NCI-H2029 treated with DMSO at 0.1 percent for 48 hours (cell line): ENCODE measurements around the gene GCNT2.
A peak's percentile ranks its signal among the peaks of the same experiment; 100 is the strongest.
"Not testable (repeated sequence)": the region's sequence is repeated elsewhere in the genome, so short reads cannot be mapped to it uniquely, and the experiment has no call there.

Experiments used
- DNase-seq: peaks from one replicate; lab custom pipeline; 2025; lab: John Stamatoyannopoulos, UW

Gene GCNT2

DNA sequence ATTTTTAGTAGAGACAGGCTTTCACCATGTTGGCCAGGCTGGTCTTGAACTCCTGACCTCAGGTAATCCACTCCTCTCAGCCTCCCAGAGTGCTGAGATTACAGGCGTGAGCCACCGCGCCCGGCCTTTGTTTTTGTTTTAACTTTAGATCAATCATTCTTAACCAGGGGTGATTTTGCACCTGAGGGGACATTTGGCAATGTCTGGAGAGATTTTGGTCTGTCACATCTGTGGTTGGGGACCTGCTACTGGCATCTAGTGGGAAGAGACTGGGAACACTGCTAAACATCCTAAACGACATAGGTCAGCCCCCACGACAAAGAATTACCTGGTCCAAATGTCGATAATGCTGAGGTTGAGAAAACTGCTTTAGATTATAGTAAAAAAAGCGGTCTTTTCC is 91.0 kb downstream of the GCNT2 start:
- no peak for DNase-seq

DNA sequence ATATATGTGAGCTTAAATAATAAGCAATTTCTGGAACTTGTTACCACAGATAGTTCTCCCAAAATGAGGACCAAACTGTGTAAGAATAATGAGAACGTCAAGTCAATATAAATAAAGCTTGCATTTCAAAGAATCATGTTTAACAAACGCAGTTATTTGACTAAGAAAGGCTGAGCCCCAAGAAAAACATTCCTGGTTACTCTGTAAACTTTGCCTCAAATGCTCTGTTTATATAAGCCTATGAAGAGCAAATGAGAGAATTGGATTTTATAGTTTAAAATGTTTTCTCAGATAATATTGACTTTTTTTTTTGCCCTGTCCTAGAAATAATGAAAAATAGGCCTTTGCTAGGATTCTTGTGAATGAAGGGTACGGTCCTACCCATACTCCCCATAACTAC is 91.9 kb downstream of the GCNT2 start:
- no peak for DNase-seq

DNA sequence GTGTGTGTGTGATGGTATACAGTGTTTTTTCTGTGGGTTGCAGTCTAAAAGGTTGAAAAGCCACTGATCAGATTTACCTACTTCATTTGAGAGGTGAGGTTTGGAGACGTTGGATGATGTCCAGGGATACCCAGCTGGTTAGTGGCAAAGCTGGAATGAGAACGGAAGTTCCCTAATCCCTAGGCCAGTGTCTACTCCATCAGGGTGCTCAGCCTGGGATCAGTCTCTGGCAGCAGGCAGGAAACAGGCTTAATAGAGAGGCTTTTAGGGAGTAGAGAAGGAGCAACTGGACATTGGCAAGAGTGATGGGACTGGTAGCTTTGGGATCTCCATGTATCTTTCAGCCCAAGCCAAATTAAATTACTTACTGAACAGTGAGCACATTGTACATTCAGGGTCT is 92.6 kb downstream of the GCNT2 start:
- DNase-seq = peak; percentile 35

DNA sequence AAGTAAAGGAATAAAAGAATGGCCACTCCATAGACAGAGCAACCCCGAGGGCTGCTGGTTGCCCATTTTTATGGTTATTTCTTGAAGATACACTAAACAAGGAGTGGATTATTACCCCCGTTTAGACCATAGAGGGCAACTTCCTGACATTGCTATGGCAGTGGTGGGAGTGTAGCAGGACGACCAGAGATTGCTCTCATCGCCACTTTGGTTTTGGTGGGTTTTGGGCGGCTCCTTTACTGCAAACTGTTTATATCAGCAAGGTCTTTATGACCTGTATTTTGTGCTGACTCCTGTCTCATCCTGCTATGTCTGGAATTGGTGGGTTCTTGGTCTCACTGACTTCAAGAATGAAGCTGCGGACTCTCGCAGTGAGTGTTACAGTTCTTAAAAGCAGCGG is 94.5 kb downstream of the GCNT2 start:
- no peak for DNase-seq

DNA sequence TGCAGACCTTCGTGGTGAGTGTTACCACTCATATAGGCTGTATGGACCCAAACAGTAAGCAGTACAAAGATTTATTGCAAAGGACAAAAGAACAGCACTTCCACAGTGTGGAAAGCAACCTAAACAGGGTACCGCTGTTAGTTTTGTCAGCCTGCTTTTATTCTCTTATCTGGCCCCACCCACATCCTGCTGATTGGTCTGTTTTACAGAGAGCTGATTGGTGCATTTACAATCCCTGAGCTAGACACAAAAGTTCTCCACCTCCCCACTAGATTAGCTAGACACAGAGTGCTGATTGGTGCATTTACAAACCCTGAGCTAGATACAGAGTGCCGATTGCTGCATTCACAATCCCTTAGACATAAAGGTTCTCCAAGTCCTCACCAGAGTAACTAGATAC is 95.1 kb downstream of the GCNT2 start:
- DNase-seq = not testable (repeated sequence)

DNA sequence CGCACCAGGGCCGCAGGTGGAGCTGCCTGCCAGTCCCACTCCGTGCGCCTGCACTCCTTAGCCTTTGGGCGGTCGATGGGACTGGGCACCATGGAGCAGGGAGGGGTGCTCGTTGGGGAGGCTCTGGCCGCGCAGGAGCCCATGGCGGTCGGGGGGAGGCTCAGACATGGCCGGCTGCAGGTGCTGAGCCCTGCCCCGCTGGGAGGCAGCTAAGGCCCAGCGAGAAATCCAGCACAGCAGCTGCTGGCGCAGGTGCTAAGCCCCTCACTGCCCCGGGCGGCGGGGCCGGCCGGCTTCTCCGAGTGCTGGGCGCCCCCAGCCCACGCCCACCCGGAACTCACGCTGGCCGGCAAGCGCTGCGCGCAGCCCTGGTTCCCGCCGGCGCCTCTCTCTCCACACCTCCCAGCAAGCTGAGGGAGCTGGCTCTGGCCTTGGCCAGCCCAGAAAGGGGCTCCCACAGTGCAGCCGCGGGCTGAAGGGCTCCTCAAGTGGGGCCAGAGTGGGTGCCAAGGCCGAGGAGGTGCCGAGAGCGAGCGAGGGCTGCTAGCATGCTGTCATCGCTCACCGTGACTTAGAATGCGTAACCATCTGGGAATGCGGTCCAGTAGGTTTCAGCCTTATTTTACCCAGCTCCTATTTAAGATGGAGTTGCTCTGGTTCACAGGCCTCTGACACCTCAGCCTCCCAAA is 96.0 kb downstream of the GCNT2 start:
- no peak for DNase-seq

DNA sequence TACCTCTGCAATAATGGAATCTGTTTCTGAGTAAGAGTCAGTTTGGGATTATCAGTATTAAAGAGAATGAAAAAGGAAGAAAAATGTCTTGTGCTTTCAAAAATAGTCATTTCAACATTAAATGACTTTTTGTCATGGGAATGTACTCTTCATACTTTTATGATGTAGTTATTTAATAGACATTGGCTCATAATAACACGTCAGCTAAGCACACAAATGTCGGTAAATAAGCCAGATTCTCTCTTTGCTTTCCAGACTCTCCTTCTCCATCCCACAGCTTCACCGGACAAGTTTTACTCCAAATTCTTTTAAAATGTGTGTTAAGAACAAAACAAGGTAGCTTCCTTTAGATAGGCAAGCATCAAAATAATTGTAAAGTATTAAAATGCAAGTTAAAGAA is 97.3 kb downstream of the GCNT2 start:
- DNase-seq = no peak

DNA sequence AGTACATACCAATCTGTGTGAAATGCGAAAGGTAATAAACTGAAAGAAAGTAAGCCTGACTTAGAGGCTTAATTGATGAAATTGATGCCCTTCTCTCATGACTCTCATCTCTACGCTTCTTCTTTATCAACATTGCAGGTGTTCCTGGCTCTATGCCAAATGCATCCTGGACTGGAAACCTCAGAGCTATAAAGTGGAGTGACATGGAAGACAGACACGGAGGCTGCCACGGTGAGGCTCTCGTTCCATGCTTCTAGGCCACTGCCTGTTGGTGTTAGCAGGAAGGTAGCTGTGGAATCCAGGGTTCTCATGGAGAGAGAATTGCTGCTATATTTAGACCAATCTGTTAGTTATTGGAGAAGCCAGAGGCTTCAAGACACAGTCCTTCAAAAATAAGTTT is 100.1 kb downstream of the GCNT2 start:
- DNase-seq = peak; percentile 39

DNA sequence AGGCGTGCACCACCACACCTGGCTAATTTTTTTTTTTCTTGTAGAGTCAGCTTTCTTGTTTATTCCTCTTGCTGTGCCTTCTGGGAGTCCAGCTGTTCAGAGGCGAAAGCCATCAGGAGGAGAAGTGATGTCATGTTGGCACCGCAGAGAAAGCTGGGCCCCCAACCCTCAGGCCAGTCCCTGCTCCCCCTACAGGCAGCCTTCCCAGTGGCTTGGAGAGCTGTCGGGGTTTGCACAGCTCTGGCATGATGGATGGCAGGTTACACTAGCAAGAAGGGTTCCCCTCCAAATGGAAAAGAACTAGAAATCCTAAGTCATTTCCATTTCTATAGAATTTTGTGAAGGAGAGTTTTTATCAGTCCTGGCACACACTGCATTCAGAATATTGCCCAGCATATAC is 100.7 kb downstream of the GCNT2 start:
- no peak for DNase-seq

DNA sequence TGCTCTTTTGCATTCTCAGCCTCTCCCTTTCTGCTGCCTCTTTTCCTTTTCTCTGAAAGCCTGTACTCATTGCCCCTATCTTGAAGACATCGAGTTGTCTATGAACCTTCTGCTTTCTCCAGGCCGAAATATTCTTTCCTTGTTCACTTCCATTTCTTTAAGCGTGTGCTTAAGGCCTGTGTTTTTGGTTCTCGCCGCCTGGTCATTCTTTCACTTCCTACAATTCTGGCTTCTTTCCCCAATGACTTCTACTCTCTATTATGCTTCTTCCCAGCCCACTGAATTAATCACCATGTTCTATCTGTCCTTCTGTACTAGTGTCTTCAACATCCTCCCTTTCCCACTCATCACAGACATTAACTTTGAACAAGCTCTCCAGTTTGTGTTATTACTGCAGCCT is 103.7 kb downstream of the GCNT2 start:
- no peak for DNase-seq

DNA sequence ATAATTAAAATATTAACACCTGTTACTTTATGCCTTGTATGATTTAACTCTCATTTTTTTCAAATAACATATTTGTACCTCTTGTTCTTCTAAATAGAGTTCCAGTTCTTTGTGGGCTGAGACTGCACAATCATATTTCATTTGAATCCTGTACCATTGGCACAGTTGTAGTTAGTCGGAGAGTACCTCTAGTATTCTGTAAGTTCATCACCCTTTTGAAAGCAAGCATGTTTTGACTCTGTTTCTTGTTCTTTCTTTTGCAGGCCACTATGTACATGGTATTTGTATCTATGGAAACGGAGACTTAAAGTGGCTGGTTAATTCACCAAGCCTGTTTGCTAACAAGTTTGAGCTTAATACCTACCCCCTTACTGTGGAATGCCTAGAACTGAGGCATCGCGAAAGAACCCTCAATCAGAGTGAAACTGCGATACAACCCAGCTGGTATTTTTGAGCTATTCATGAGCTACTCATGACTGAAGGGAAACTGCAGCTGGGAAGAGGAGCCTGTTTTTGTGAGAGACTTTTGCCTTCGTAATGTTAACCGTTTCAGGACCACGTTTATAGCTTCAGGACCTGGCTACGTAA is 105.1 kb downstream of the GCNT2 start:
- DNase-seq = no peak

DNA sequence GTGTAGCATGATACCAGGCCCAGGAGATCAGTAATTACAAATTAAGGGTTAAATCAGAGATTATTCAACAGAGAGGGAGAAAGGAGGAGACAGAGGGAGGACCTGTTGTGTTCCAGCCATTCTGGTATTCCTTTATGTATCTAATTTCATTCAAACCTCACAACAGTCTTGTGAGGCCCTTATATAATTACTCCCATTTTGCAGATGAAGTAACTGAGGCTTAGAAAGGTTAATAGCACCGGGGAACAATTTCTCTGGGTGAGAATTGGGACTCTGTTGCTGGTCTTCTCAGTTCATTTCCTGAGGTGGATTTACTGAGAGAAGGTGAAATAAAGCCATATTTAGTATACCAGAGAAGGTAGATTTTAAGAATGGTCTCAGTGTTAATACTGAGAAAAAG is 106.6 kb downstream of the GCNT2 start:
- no peak for DNase-seq

DNA sequence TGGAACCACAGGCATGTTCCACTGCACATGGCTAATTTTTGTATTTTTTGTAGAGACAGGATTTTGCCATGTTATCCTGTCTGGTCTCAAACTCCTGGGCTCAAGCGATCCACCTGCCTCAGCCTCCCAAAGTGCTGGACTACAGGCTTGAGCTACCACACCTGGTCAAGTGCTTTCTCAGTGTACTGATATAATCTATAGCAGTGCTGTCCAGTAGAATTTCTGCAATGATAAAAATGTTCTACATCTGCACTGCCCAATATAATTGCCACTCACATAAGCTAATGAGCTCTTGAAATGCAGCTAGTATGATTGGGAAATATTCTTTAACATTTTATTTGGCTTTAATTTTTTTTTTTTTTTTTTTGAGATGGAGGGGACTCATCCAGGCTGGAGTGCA is 109.0 kb downstream of the GCNT2 start:
- no peak for DNase-seq

DNA sequence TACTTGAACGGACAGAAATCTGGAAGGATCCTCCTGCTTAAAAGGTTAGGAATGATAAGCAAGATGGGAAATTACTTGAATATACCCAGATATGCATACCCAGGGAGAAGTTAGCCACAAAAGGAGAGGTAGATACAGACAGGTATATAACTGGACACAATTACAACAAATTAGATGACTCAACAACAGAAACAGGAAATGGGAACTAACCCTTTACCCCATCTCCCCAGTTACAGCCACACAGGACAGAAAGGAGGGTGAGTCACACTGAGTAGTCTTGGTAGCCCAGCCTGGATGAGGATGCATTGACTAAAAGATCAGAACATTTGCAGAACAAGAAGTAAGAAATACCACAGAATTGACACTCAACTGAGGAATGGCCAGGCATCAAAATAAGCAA is 112.1 kb downstream of the GCNT2 start:
- no peak for DNase-seq

DNA sequence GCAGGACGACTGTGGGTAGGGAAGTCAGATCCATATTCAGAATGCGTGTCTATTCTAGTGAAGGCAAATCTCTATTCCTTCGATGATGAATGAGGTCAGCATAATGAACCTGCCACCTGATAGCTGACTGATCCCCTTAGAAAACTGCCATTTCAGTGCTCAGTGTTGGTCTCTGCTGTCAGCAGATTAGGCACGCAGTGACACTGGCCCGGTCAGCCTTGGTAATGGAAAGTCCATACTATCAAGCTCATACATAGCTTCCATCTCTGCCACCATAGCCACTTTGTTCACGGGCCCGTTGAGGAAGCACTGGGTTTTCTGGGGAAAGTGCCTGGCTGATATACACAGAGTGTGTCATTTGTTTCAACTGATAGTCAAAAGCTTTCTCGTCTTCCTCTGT is 119.3 kb downstream of the GCNT2 start:
- DNase-seq = no peak

DNA sequence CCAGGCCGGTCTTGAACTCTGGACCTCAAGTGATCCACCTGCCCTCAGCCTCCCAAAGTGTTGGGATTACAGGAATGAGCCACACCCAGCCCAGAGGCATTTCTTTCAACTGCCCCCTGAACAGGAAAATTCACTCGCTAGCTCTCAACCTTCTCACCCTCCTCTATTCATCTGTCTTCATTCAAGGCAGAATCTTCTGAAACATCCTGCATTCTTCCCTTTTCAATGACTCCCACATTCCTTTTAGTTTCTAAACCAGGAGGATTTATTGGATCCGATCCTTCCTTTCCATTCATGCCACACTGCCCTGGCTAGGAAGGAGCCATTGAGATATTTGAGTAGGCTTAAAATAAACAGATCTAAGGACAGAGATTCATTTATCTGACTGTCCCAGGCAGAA is 120.4 kb downstream of the GCNT2 start:
- no peak for DNase-seq

DNA sequence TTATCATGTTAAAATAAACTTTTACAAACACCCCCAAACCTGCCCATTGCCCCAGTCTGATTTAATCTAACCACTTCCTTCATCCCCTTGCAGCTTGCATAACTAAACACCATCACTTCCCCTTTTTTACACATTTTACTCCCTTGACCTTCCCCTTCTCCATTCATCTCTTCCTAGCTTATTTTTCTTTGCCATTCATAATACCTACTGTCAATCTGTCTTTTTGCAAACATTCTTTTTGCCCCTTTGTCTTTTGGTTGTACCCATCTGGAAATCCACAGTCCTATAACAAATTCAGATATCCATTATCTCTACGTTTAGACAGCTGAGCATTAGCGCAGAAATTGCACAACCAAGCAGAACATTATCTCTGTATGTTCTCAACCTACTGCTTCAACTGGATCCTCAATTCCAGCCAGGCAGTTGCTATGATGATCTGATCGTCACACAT is 122.1 kb downstream of the GCNT2 start:
- no peak for DNase-seq

DNA sequence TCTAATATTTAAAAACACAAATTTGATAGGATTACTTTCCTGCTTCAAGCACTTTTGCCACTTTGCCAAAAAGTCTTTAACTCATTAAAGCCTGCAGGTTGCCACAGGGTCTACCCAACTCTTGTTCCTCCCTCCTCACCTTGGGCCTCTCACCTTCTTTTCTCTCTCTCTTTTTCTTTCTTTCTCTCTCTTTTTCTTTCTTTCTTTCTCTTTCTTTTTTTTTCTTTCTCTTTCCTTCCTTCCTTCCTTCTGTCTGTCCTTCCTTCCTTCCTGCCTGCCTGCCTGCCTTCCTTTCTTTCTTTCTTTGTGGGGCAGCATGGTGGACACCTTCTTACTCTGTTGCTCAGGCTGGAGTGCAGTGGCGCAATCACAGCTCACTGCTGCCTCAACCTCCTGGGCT is 123.1 kb downstream of the GCNT2 start:
- DNase-seq = no peak

DNA sequence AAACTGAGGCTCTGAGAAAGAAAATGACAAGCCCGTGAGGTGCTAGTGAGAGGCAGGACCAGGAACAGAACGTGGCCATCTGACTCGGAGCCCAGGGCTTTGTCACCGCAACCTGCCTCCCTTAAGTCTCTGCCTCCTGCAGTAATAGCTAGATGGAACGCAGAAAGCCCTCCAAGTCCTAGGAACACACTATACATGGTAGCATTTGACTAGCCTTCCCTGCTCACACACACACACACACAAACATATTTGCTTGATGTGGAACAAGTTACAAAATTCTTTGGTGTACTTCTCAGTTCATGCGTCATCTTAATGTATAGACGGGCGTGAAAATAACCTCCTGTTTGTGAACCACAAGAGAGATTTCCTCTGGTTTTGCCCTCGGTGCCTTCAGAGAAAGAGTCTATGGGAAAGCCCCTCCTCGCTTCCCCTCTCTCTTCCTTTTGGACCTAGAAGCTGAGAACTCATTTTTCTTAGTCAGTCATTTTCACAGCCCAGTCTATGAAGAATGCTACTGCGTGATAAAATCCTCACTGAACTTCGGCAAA is 134.4 kb downstream of the GCNT2 start:
- no peak for DNase-seq

DNA sequence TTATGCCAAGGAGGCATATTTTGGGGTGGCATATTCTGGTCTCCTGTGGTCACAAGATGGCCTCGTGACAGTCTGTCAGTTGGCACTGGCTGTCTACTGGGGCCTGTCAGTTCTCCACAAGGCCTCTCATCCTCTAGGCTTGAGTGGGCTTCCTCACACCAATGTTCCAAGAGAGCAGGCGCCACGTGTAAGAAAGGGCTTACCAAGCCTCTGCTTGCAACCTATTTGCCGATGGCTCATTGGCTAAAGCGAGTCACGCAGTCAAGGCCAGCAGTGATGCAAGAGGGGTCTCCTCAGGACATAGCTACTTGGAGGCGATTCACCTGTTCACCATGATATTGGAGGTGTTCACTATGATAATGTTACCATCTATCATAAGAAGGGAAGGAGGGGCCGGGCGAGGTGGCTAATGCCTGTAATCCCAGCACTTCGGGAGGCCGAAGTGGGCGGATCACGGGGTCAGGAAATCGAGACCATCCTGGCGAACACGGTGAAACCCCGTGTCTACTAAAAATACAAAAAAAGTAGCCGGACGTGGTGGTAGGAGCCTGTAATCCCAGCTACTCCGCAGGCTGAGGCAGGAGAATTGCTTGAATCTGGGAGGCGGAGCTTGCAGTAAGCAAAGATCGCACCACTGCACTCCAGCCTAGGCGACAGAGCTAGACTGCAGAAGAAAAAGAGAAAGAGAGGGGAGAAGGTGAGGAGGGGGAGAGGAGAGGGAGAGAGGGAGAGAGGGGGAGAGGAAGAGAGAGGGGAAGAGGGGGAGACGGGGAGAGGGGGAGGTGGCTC is 138.0 kb downstream of the GCNT2 start:
- no peak for DNase-seq

DNA sequence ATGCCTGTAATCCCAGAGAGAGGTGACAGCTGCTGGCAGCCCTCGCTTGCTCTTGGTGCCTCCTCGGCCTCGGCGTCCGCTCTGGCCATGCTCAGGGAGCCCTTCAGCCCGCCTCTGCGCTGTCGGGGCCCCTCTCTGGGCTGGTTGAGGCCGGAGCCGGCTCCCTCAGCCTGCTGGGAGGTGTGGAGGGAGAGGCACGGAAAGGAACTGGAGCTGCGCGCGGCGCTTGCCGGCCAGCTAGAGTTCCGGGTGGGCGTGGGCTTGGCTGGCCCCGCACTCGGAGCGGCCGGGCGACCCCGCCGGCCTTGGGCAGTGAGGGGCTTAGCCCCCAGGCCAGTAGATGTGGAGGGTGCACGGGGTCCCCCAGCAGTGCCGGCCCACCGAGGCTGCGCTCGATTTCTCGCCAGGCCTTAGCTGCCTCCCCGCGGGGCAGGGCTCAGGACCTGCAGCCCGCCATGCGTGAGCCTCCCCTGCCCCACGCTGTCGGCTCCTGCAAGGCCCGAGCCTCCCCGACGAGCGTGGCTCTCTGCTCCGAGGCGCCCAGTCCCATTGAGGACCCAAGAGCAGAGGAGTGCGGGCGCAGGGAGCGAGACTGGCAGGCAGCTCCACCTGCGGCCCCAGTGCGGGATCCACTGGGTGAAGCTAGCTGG is 138.7 kb downstream of the GCNT2 start:
- no peak for DNase-seq

DNA sequence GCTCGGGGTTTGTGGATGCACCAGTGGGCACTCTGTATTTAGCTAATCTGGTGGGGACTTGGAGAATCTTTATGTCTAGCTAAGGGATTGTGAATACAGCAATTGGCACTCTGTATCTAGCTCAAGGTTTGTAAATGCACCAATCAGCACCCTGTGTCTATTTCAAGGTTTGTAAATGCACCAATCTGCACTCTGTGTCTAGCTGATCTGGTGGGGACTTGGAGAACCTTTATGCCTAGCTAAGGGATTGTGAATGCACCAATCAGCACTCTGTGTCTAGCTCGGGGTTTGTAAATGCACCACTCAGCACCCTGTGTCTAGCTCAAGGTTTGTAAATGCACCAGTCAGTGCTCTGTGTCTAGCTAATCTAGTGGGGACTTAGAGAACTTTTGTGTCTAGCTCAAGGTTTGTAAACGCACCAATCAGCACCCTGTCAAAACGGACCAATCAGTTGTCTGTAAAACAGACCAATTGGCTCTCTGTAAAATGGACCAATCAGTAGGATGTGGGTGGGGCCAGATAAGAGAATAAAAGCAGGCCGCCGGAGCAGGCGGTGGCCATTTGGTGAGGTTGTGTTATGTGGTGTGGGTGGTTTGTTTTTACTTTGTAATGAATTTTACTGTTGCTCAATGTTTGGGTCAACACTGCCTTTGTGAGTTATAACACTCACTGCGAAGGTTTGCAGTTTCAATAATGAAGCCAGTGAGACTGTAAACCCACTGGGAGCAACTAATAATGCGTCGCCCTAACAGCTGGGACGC is 139.5 kb downstream of the GCNT2 start:
- not testable (repeated sequence) for DNase-seq
